CD4-positive, alpha-beta T cell treated with Interleukin-15 for 4 hours (primary cell): ENCODE measurements around the gene ZDHHC16.
A peak's percentile ranks its signal among the peaks of the same experiment; 100 is the strongest.
"Not testable (repeated sequence)": the region's sequence is repeated elsewhere in the genome, so short reads cannot be mapped to it uniquely, and the experiment has no call there.

Source experiments
- DNase-seq: peaks from one replicate; pipeline ENCODE4 v3.0.0-alpha.2; 2020; ENCODE audit warnings: low spot score

The ZDHHC16 gene

GRCh38 chr10:97434557-97434956 lies 11.4 kb upstream of the ZDHHC16 start:
- DNase-seq: no peak

GRCh38 chr10:97435211-97435610 lies 10.8 kb upstream of the ZDHHC16 start:
- DNase-seq: no peak

GRCh38 chr10:97442277-97442676 lies 3.7 kb upstream of the ZDHHC16 start:
- DNase-seq: no peak

GRCh38 chr10:97444212-97444611 lies 1.8 kb upstream of the ZDHHC16 start:
- DNase-seq: no peak

- DNase-seq: no peak
These were observed 636 bp upstream of the ZDHHC16 start for GRCh38 chr10:97445357-97445721.

- DNase-seq: no peak
These were observed 4.9 kb downstream of the ZDHHC16 start for GRCh38 chr10:97450828-97451227.

- DNase-seq: no peak
These were observed 5.6 kb downstream of the ZDHHC16 start for GRCh38 chr10:97451605-97452004.

GRCh38 chr10:97452352-97452751 lies 6.4 kb downstream of the ZDHHC16 start:
- DNase-seq: no peak

- DNase-seq: peak; percentile 52
These were observed 8.5 kb downstream of the ZDHHC16 start for GRCh38 chr10:97454330-97455036.

- no peak for DNase-seq
These were observed 10.2 kb downstream of the ZDHHC16 start for GRCh38 chr10:97456034-97456685.

- no peak for DNase-seq
These were observed 10.7 kb downstream of the ZDHHC16 start for GRCh38 chr10:97456686-97457065.

GRCh38 chr10:97459111-97459510 lies 13.1 kb downstream of the ZDHHC16 start:
- DNase-seq: no peak

GRCh38 chr10:97459933-97460332 lies 14.0 kb downstream of the ZDHHC16 start:
- no peak for DNase-seq

GRCh38 chr10:97462309-97462708 lies 16.3 kb downstream of the ZDHHC16 start:
- DNase-seq: no peak

GRCh38 chr10:97463363-97464132 lies 17.6 kb downstream of the ZDHHC16 start:
- DNase-seq: peak; percentile 49

GRCh38 chr10:97464226-97464625 lies 18.3 kb downstream of the ZDHHC16 start:
- DNase-seq: no peak

- no peak for DNase-seq
These were observed 20.0 kb downstream of the ZDHHC16 start for GRCh38 chr10:97465982-97466381.

- no peak for DNase-seq
These were observed 20.8 kb downstream of the ZDHHC16 start for GRCh38 chr10:97466755-97467154.

- DNase-seq: no peak
These were observed 22.2 kb downstream of the ZDHHC16 start for GRCh38 chr10:97468162-97468561.

- DNase-seq: not testable (repeated sequence)
These were observed 22.8 kb downstream of the ZDHHC16 start for GRCh38 chr10:97468781-97469180.

- DNase-seq: no peak
These were observed 28.9 kb downstream of the ZDHHC16 start for GRCh38 chr10:97474918-97475317.

- no peak for DNase-seq
These were observed 30.1 kb downstream of the ZDHHC16 start for GRCh38 chr10:97475936-97476594.

GRCh38 chr10:97479410-97479809 lies 33.4 kb downstream of the ZDHHC16 start:
- DNase-seq: not testable (repeated sequence)
